Mesendoderm (in vitro differentiated cells): ENCODE results near the gene NDUFAF2.
A peak's percentile ranks its signal among the peaks of the same experiment; 100 is the strongest.

ENCODE experiments used
- DNase-seq: peaks from one replicate; pipeline ENCODE4 v3.0.0; 2013
- H2AK5ac ChIP-seq: 2 replicates; pipeline ENCODE4 v1.6.1; 2013; ENCODE audit warnings: low read length, inconsistent platforms
- H2BK120ac ChIP-seq: 2 replicates; pipeline ENCODE4 v1.6.1; 2013; ENCODE audit warnings: low read depth, mild to moderate bottlenecking, low read length, moderate library complexity, mixed read lengths
- H2BK15ac ChIP-seq: replicated peaks from 2 replicates; pipeline ENCODE4 v1.6.1; 2013; ENCODE audit warnings: low read depth, mild to moderate bottlenecking, moderate library complexity
- H2BK5ac ChIP-seq: 2 replicates; pipeline ENCODE4 v1.6.1; 2013; ENCODE audit warnings: low read length, inconsistent platforms
- H3K18ac ChIP-seq: 2 replicates; pipeline ENCODE4 v1.6.1; 2013; ENCODE audit warnings: mild to moderate bottlenecking, low read length, mixed read lengths
- H3K23ac ChIP-seq: one replicate; pipeline ENCODE4 v1.6.1; 2013; ENCODE audit warnings: low read length
- H3K27ac ChIP-seq: 2 replicates; pipeline ENCODE4 v1.5.1; 2013; ENCODE audit warnings: low read depth, mild to moderate bottlenecking, inconsistent platforms, low read length, moderate library complexity
- H3K27me3 ChIP-seq: 2 replicates; pipeline ENCODE4 v1.6.1; 2013; ENCODE audit warnings: low read length, control low read depth, mild to moderate bottlenecking, inconsistent platforms; ENCODE audit not compliant: insufficient read depth, poor library complexity
- H3K36me3 ChIP-seq: 2 replicates; pipeline ENCODE4 v1.6.1; 2013; ENCODE audit warnings: low read length, inconsistent platforms; ENCODE audit not compliant: control insufficient read depth, insufficient read depth
- H3K4ac ChIP-seq: one replicate; pipeline ENCODE4 v1.6.1; 2013; ENCODE audit warnings: low read depth, mild to moderate bottlenecking, low read length, moderate library complexity
- H3K4me1 ChIP-seq: 2 replicates; pipeline ENCODE4 v1.6.1; 2013; ENCODE audit warnings: low read depth, low read length, inconsistent platforms; ENCODE audit not compliant: control insufficient read depth
- H3K4me2 ChIP-seq: 2 replicates; pipeline ENCODE4 v1.6.1; 2013; ENCODE audit warnings: low read length
- H3K4me3 ChIP-seq: 2 replicates; pipeline ENCODE4 v1.5.1; 2013; ENCODE audit warnings: mild to moderate bottlenecking, low read length
- H3K56ac ChIP-seq: one replicate; pipeline ENCODE4 v1.6.1; 2013; ENCODE audit warnings: low read length
- H3K79me1 ChIP-seq: 2 replicates; pipeline ENCODE4 v1.6.1; 2013; ENCODE audit warnings: low read length, inconsistent platforms
- H3K79me2 ChIP-seq: 2 replicates; pipeline ENCODE4 v1.6.1; 2013; ENCODE audit warnings: mild to moderate bottlenecking, low read length; ENCODE audit not compliant: control insufficient read depth, insufficient read depth
- H3K9ac ChIP-seq: 2 replicates; pipeline ENCODE4 v1.6.1; 2013; ENCODE audit warnings: low read length, inconsistent platforms
- H4K5ac ChIP-seq: one replicate; pipeline ENCODE4 v1.6.1; 2013; ENCODE audit warnings: low read length
- H4K8ac ChIP-seq: one replicate; pipeline ENCODE4 v1.6.1; 2013; ENCODE audit warnings: low read depth, mild to moderate bottlenecking, control low read depth, low read length, moderate library complexity
- WGBS: extraction: QIAGEN DNeasy Blood & Tissue Kit; methylation state at CpG from one replicate; pipeline ENCODE4 v1.1.7; 2013; ENCODE audit warnings: low lambda C conversion rate, missing lambda C conversion rate; ENCODE audit not compliant: insufficient coverage; ENCODE audit errors: extremely low coverage; 5-methylcytosine and 5-hydroxymethylcytosine counted together

Gene NDUFAF2

GRCh38 chr5:61019642-61020041, 74.6 kb downstream of the NDUFAF2 start:
- H3K27me3 ChIP-seq, result no peaks in the 10 kb centered on the region
- H2AK5ac ChIP-seq, result no peak overlapping the region
- no CpG with 5 or more reads among the region's 1 CpG for WGBS
- no peaks in the 10 kb centered on the region for H3K79me1 ChIP-seq
- no peak for DNase-seq
- no peak overlapping the region for H3K4me2 ChIP-seq
- no peaks in the 10 kb centered on the region for H3K36me3 ChIP-seq
- no peak overlapping the region for H2BK15ac ChIP-seq
- H3K4ac ChIP-seq, result no peak overlapping the region
- H3K23ac ChIP-seq, result no peak overlapping the region
- no peak overlapping the region for H3K27ac ChIP-seq
- H3K18ac ChIP-seq, result no peak overlapping the region
- H3K9ac ChIP-seq, result no peak overlapping the region
- H3K4me3 ChIP-seq, result no peak overlapping the region
- H2BK5ac ChIP-seq, result no peak overlapping the region
- no peak overlapping the region for H3K56ac ChIP-seq
- no peaks in the 10 kb centered on the region for H3K4me1 ChIP-seq
- no peaks in the 10 kb centered on the region for H3K79me2 ChIP-seq
- H2BK120ac ChIP-seq, result no peak overlapping the region
- H4K5ac ChIP-seq, result no peak overlapping the region
- no peak overlapping the region for H4K8ac ChIP-seq

DNA sequence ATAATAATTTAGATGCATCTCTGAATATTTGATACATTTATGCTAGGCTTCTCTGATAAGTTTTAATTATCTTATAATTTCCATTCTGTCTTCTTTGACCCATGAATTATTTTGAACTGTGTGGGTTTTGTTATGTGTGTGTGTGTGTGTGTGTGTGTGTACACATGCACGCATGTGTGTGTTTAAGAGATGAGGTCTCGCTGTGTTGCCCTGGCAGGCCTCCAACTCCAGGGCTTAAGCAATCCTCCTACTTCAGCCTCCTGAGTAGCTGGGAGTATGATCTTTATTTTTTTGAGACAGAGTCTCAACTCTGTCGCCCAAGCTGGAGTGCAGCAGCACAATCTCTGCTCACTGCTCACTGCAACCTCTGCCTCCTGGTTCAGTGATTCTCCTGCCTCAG, 75.4 kb downstream of the NDUFAF2 start:
- Histone ChIP-seq H3K23ac (no peak overlapping the region), H2AK5ac (no peak overlapping the region), H3K4me2 (no peak overlapping the region), H3K4me1 (no peaks in the 10 kb centered on the region), H3K79me1 (no peaks in the 10 kb centered on the region), H2BK120ac (no peak overlapping the region), H3K9ac (no peak overlapping the region), H3K4me3 (no peak overlapping the region), H3K36me3 (no peaks in the 10 kb centered on the region), H2BK5ac (no peak overlapping the region), H2BK15ac (no peak overlapping the region), H3K4ac (no peak overlapping the region), H3K56ac (no peak overlapping the region), H3K79me2 (no peaks in the 10 kb centered on the region), H3K27ac (no peak overlapping the region), H4K8ac (no peak overlapping the region), H3K18ac (no peak overlapping the region), H4K5ac (no peak overlapping the region), H3K27me3 (no peaks in the 10 kb centered on the region)
- no peak for DNase-seq
- no CpG with 5 or more reads among the region's 3 CpGs for WGBS

DNA sequence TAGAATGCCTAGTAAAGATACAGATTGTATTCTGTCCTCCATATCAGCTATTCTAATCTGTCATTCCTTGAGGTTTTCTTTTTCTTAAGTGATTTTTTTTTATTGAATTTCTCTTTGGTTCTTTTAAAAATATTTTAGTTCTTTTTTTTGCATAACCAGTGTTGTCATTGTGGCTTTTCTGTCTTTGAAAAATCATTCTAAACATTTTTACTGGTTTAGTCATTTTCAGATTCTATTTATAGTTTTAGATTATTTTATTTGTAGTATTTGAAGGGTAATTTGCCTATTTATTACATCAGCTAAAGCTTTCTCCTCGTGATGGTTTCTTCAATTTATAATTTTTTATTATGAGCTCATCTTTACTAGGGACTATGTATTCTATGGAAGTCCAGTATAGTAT, 78.1 kb downstream of the NDUFAF2 start:
- no peak for DNase-seq
- Histone ChIP-seq H3K4me2 (no peak overlapping the region), H3K36me3 (no peaks in the 10 kb centered on the region), H3K79me1 (no peaks in the 10 kb centered on the region), H3K56ac (no peak overlapping the region), H3K9ac (no peak overlapping the region), H3K27me3 (no peaks in the 10 kb centered on the region), H2BK15ac (no peak overlapping the region), H4K5ac (no peak overlapping the region), H3K27ac (no peak overlapping the region), H3K79me2 (no peaks in the 10 kb centered on the region), H3K18ac (no peak overlapping the region), H2BK5ac (no peak overlapping the region), H2BK120ac (no peak overlapping the region), H4K8ac (no peak overlapping the region), H3K23ac (no peak overlapping the region), H3K4me1 (no peaks in the 10 kb centered on the region), H3K4me3 (no peak overlapping the region), H3K4ac (no peak overlapping the region), H2AK5ac (no peak overlapping the region)
- WGBS, result no CpG with 5 or more reads among the region's 1 CpG

DNA sequence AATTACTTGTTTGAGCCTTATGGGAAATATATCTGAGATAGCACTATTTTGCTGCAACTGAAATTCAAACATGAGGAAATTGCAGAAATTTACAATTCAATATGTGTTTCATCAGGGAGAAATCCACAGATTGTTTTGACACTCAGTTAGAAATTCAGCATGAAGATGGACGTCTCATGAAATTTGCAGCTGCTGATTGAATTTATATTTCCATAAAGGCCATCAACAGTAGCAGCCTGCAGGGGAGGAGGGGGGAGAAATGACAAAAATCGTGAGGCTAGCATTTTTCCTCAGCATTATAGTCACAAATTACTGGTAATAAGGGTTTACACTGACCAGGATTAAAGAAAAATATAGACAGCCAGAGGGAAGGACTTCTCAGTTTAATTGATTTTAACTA, 81.0 kb downstream of the NDUFAF2 start:
- no peak overlapping the region for H2AK5ac ChIP-seq
- H3K4me3 ChIP-seq, result no peak overlapping the region
- no CpG with 5 or more reads among the region's 2 CpGs for WGBS
- no peak overlapping the region for H2BK15ac ChIP-seq
- H3K79me2 ChIP-seq, result no peaks in the 10 kb centered on the region
- no peak overlapping the region for H3K27ac ChIP-seq
- no peak overlapping the region for H3K4ac ChIP-seq
- no peaks in the 10 kb centered on the region for H3K4me1 ChIP-seq
- no peak overlapping the region for H3K18ac ChIP-seq
- no peaks in the 10 kb centered on the region for H3K27me3 ChIP-seq
- H4K5ac ChIP-seq, result no peak overlapping the region
- H3K4me2 ChIP-seq, result no peak overlapping the region
- H3K23ac ChIP-seq, result no peak overlapping the region
- DNase-seq, result no peak
- no peak overlapping the region for H2BK5ac ChIP-seq
- H2BK120ac ChIP-seq, result no peak overlapping the region
- no peak overlapping the region for H3K9ac ChIP-seq
- H4K8ac ChIP-seq, result peak overlapping the region; percentile 39
- no peak overlapping the region for H3K56ac ChIP-seq
- no peaks in the 10 kb centered on the region for H3K79me1 ChIP-seq
- no peaks in the 10 kb centered on the region for H3K36me3 ChIP-seq

DNA sequence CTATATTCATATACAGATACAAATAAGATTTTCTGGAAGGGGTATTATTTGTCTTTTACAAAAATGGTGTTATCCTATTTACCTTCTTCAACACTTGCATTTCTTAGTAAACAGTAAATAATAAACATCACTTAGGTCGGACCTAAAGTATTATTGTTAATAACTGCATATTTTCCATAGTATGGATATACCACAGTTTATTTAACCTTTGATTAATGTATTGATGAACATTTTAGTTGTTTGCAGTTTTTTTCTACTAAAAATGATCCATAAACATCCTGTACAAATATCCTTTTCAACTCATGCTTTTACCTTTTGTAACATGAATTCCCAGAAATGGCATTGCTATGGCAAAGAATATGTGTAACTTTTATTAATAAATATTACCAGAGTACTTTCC, 83.4 kb downstream of the NDUFAF2 start:
- H3K79me1 ChIP-seq, result no peaks in the 10 kb centered on the region
- no peak overlapping the region for H4K5ac ChIP-seq
- no peak overlapping the region for H3K27ac ChIP-seq
- no peak overlapping the region for H2AK5ac ChIP-seq
- no peaks in the 10 kb centered on the region for H3K27me3 ChIP-seq
- no peak overlapping the region for H2BK120ac ChIP-seq
- no peak overlapping the region for H3K4me2 ChIP-seq
- H3K9ac ChIP-seq, result no peak overlapping the region
- no peak overlapping the region for H3K18ac ChIP-seq
- no CpG with 5 or more reads among the region's 1 CpG for WGBS
- no peak overlapping the region for H3K56ac ChIP-seq
- H3K4me3 ChIP-seq, result no peak overlapping the region
- H2BK15ac ChIP-seq, result no peak overlapping the region
- H2BK5ac ChIP-seq, result no peak overlapping the region
- H3K4ac ChIP-seq, result no peak overlapping the region
- no peak for DNase-seq
- H3K36me3 ChIP-seq, result no peaks in the 10 kb centered on the region
- no peaks in the 10 kb centered on the region for H3K79me2 ChIP-seq
- no peak overlapping the region for H3K23ac ChIP-seq
- H3K4me1 ChIP-seq, result no peaks in the 10 kb centered on the region
- H4K8ac ChIP-seq, result no peak overlapping the region

DNA sequence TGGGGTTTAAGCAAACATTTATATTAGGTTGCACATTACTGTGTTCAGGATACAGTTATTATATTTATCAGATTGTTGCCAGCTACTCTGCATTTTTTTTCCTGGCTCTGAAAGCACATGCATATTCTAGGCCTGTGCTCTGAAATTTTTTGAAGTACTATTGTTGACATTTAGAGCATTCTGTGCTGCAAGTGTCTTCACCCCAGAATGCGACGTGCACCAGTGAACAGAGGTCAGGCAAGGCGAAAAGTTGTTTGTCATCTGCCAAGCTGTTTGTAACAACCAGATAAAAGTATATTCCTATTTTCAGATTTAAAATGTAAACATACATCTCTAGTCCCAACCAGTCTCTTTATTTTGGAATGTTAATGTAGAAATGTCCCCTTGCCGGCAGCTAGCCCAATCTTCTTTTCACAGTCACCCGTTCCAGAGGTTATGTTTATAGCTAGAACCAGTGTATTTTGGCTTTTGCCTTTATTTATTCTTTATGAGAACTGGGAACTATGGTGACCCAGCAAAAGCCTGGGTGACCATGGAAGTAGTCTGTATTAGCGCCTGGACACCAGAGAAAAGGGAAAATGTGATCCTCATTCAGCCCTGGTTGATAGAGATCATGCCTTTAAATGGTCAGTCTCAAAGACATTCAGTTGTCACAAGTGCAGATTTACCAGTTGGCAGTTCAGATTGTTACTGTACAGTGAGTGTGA, 84.6 kb downstream of the NDUFAF2 start:
- no peak overlapping the region for H2BK5ac ChIP-seq
- H3K36me3 ChIP-seq, result no peaks in the 10 kb centered on the region
- no peak overlapping the region for H4K5ac ChIP-seq
- H3K79me1 ChIP-seq, result no peaks in the 10 kb centered on the region
- no peak overlapping the region for H3K4me3 ChIP-seq
- H2BK120ac ChIP-seq, result no peak overlapping the region
- H2AK5ac ChIP-seq, result no peak overlapping the region
- no peaks in the 10 kb centered on the region for H3K27me3 ChIP-seq
- WGBS, result no CpG with 5 or more reads among the region's 6 CpGs
- no peak for DNase-seq
- H3K4me2 ChIP-seq, result no peak overlapping the region
- H2BK15ac ChIP-seq, result no peak overlapping the region
- H3K4ac ChIP-seq, result no peak overlapping the region
- H3K27ac ChIP-seq, result no peak overlapping the region
- H3K23ac ChIP-seq, result no peak overlapping the region
- H4K8ac ChIP-seq, result no peak overlapping the region
- H3K79me2 ChIP-seq, result no peaks in the 10 kb centered on the region
- H3K56ac ChIP-seq, result no peak overlapping the region
- H3K18ac ChIP-seq, result no peak overlapping the region
- no peaks in the 10 kb centered on the region for H3K4me1 ChIP-seq
- no peak overlapping the region for H3K9ac ChIP-seq
